Measurements from ENCODE around the gene DET1. TPM values are rescaled to one million over a fixed set of nuclear protein-coding genes. Genes with fewer than 3 reads are reported as not detected.
A peak's percentile ranks its signal among the peaks of the same experiment; 100 is the strongest.

The DET1 gene
- total RNA-seq, 1 experiment from 2014 or later: 6.1 TPM

DNA sequence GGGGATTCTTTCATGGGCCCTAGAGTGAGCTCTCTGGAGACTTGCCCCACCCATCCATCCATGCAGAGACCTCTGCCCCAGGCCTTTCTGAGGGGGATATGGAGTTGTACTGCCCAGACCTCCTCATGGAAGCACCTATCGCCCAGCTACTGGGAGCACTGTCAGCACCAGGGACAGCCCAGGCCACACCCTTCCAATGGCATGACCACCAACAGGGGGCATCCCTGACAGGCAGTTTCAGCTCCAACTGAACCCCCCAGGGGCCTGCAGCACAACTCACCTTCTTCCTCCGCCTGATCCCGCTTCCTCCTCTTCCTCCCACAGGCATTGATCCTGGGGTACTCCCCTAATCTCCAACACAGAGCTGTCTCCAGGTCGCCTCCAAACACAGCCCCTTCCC, 57.2 kb downstream of the DET1 start:
- CTCF ChIA-PET: interaction anchor here (0.5 to 1.7 kb wide), 11 partner anchors 13 to 658 kb away, joined by 3 to 10 read pairs (median 4); partner anchors contain the start of genes ISG20, MRPL46 and MRPS11
- no peaks in the 10 kb centered on the region for H3K9me3 Mint-ChIP-seq
- no peak overlapping the region for H3K4me3 Mint-ChIP-seq
- TF ChIP-seq PRRX2 (CRISPR knock-in tag; IDR thresholded peaks at IDR 0.05): no peak
- TF ChIP-seq EMX1 (CRISPR knock-in tag; IDR thresholded peaks at IDR 0.05): no peak
- TF ChIP-seq, protein P1, sequence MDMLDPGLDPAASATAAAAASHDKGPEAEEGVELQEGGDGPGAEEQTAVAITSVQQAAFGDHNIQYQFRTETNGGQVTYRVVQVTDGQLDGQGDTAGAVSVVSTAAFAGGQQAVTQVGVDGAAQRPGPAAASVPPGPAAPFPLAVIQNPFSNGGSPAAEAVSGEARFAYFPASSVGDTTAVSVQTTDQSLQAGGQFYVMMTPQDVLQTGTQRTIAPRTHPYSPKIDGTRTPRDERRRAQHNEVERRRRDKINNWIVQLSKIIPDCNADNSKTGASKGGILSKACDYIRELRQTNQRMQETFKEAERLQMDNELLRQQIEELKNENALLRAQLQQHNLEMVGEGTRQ (CRISPR knock-in tag; IDR thresholded peaks at IDR 0.05): no peak
- TF ChIP-seq FOXP1 (CRISPR knock-in tag; IDR thresholded peaks at IDR 0.05; ENCODE audit: borderline replicate concordance): 0 out of 2 replicates have a peak, but pooled peaks have one; percentile 35
- H3K27ac Mint-ChIP-seq: no peak overlapping the region
- DNase-seq (ENCODE audit: low spot score) (no peak), ATAC-seq (peak; percentile 15)
- H3K27me3 Mint-ChIP-seq (ENCODE audit: low read depth): peaks cover 6% of the 10 kb centered on the region; the same call in 1 of the 2 replicates
- POLR2A ChIA-PET: interaction anchor here (0.5 to 1.2 kb wide), 2 partner anchors 13 to 124 kb away, joined by 3 to 4 read pairs; no protein-coding TSS in a partner anchor
- peaks cover 43% of the 10 kb centered on the region for H3K4me1 Mint-ChIP-seq
- H3K36me3 Mint-ChIP-seq: no peaks in the 10 kb centered on the region

- H3K36me3 Mint-ChIP-seq: no peaks in the 10 kb centered on the region
- no peaks in the 10 kb centered on the region for H3K9me3 Mint-ChIP-seq
- H3K27ac Mint-ChIP-seq: no peak overlapping the region
- ChIA-PET POLR2A (no interaction called here), CTCF (interaction anchor here (1.4 to 1.7 kb wide), 3 partner anchors 21 to 117 kb away, joined by 4 to 6 read pairs (median 5); partner anchors contain the start of genes MRPL46 and MRPS11)
- H3K27me3 Mint-ChIP-seq (ENCODE audit: low read depth): peaks cover 8% of the 10 kb centered on the region; the same call in 1 of the 2 replicates
- H3K4me3 Mint-ChIP-seq: no peak overlapping the region
- H3K4me1 Mint-ChIP-seq: peaks cover 54% of the 10 kb centered on the region
- DNase-seq (ENCODE audit: low spot score) (no peak), ATAC-seq (peak; percentile 6; the same call in 1 of the 2 replicates)
- TF ChIP-seq USF1 (CRISPR knock-in tag; IDR thresholded peaks at IDR 0.05): no peak
- no peak for TF ChIP-seq HMGXB4 (CRISPR knock-in tag; IDR thresholded peaks at IDR 0.05)
- TF ChIP-seq GTF2I (CRISPR knock-in tag; conservative IDR thresholded peaks at IDR 0.05): no peak
- TF ChIP-seq FOXP1 (CRISPR knock-in tag; IDR thresholded peaks at IDR 0.05; ENCODE audit: borderline replicate concordance): no peak
- no peak for TF ChIP-seq ZNF317 (CRISPR knock-in tag; IDR thresholded peaks at IDR 0.05; ENCODE audit: borderline replicate concordance, low read depth)
- TF ChIP-seq TCF7 (CRISPR knock-in tag; IDR thresholded peaks at IDR 0.05; ENCODE audit: low read depth): no peak
- TF ChIP-seq ZNF396 (CRISPR knock-in tag; IDR thresholded peaks at IDR 0.05; ENCODE audit: borderline replicate concordance): no peak
- TF ChIP-seq, protein P2, sequence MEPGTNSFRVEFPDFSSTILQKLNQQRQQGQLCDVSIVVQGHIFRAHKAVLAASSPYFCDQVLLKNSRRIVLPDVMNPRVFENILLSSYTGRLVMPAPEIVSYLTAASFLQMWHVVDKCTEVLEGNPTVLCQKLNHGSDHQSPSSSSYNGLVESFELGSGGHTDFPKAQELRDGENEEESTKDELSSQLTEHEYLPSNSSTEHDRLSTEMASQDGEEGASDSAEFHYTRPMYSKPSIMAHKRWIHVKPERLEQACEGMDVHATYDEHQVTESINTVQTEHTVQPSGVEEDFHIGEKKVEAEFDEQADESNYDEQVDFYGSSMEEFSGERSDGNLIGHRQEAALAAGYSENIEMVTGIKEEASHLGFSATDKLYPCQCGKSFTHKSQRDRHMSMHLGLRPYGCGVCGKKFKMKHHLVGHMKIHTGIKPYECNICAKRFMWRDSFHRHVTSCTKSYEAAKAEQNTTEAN (CRISPR knock-in tag; IDR thresholded peaks at IDR 0.05): no peak
Measured at GRCh38 chr15:88487796-88488523, 58.5 kb downstream of the DET1 start.

GRCh38 chr15:88487178-88487795, 59.2 kb downstream of the DET1 start:
- Mint-ChIP-seq H3K4me3 (no peak overlapping the region), H3K27ac (no peak overlapping the region), H3K9me3 (no peaks in the 10 kb centered on the region), H3K27me3 (ENCODE audit: low read depth) (peaks cover 8% of the 10 kb centered on the region; the same call in 1 of the 2 replicates), H3K36me3 (no peaks in the 10 kb centered on the region), H3K4me1 (peaks cover 58% of the 10 kb centered on the region)
- DNase-seq (ENCODE audit: low spot score) (no peak), ATAC-seq (peak; percentile 47)
- ChIA-PET POLR2A (no interaction called here), CTCF (no interaction called here)
- TF ChIP-seq PREB (CRISPR knock-in tag; IDR thresholded peaks at IDR 0.05; ENCODE audit: borderline replicate concordance) (no peak), MXD4 (CRISPR knock-in tag; IDR thresholded peaks at IDR 0.05; ENCODE audit: borderline replicate concordance) (no peak), NFYB (CRISPR knock-in tag; conservative IDR thresholded peaks at IDR 0.05; ENCODE audit: low read depth) (no peak), ZNF423 (CRISPR knock-in tag; IDR thresholded peaks at IDR 0.05) (no peak), FOXP1 (CRISPR knock-in tag; IDR thresholded peaks at IDR 0.05; ENCODE audit: borderline replicate concordance) (no peak), SP1 (CRISPR knock-in tag; conservative IDR thresholded peaks at IDR 0.05) (no peak), JAZF1 (CRISPR knock-in tag; IDR thresholded peaks at IDR 0.05) (no peak), ZNF263 (CRISPR knock-in tag; IDR thresholded peaks at IDR 0.05; ENCODE audit: low read depth) (no peak)
- TF ChIP-seq, protein P3, sequence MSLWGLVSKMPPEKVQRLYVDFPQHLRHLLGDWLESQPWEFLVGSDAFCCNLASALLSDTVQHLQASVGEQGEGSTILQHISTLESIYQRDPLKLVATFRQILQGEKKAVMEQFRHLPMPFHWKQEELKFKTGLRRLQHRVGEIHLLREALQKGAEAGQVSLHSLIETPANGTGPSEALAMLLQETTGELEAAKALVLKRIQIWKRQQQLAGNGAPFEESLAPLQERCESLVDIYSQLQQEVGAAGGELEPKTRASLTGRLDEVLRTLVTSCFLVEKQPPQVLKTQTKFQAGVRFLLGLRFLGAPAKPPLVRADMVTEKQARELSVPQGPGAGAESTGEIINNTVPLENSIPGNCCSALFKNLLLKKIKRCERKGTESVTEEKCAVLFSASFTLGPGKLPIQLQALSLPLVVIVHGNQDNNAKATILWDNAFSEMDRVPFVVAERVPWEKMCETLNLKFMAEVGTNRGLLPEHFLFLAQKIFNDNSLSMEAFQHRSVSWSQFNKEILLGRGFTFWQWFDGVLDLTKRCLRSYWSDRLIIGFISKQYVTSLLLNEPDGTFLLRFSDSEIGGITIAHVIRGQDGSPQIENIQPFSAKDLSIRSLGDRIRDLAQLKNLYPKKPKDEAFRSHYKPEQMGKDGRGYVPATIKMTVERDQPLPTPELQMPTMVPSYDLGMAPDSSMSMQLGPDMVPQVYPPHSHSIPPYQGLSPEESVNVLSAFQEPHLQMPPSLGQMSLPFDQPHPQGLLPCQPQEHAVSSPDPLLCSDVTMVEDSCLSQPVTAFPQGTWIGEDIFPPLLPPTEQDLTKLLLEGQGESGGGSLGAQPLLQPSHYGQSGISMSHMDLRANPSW (CRISPR knock-in tag; conservative IDR thresholded peaks at IDR 0.05; ENCODE audit: low read depth): no peak
- TF ChIP-seq, protein P2 (CRISPR knock-in tag; IDR thresholded peaks at IDR 0.05): no peak
